ENCODE data around the gene PIGH.

PIGH gene

GRCh38 chr14:67569011-67569650 lies 30.9 kb downstream of the PIGH start:
- no peak overlapping the region for H3K14ac ChIP-seq (ENCODE audit: low read length)
- no peak for DNase-seq
- H3K36me3 ChIP-seq (ENCODE audit: control insufficient read depth in 1 of 2, insufficient read depth in 2 of 2, low read length in 2 of 2) = no peaks in the 10 kb centered on the region
- no peak overlapping the region for H3K4me3 ChIP-seq (ENCODE audit: low read depth, low read length)
- WGBS (ENCODE audit: extremely low coverage, insufficient coverage, insufficient read length) = no CpG with 5 or more reads among the region's 11 CpGs
- H3K18ac ChIP-seq (ENCODE audit: low read length) = no peak overlapping the region
- H3K79me2 ChIP-seq (ENCODE audit: control insufficient read depth, insufficient read depth, low read length, poor library complexity) = no peaks in the 10 kb centered on the region
- H4K12ac ChIP-seq (ENCODE audit: low read depth, low read length) = no peak overlapping the region
- H3K4me1 ChIP-seq (ENCODE audit: control insufficient read depth in 1 of 2, insufficient read depth in 2 of 2, low read length in 2 of 2) = peaks cover 0 to 4% of the 10 kb centered on the region in 2 experiments
- no peak overlapping the region for H2BK5ac ChIP-seq (ENCODE audit: low read depth, low read length, poor library complexity)
- H2AK5ac ChIP-seq (ENCODE audit: low read length) = no peak overlapping the region
- no peak overlapping the region for H3K23ac ChIP-seq (ENCODE audit: low read length)
- no peak overlapping the region for H3K4me2 ChIP-seq (ENCODE audit: low read length)
- no peak overlapping the region for H2BK12ac ChIP-seq (ENCODE audit: low read length)
- H2BK120ac ChIP-seq (ENCODE audit: insufficient read depth, low read length, poor library complexity) = no peak overlapping the region
- H3K27me3 ChIP-seq (ENCODE audit: insufficient read depth, low read length) = no peaks in the 10 kb centered on the region
- H4K8ac ChIP-seq (ENCODE audit: low read depth, low read length) = no peak overlapping the region
- no peak overlapping the region for H4K91ac ChIP-seq (ENCODE audit: low read depth, low read length)
- H2AFZ ChIP-seq (ENCODE audit: insufficient read depth, low read length, poor library complexity) = no peak overlapping the region
- H3K9ac ChIP-seq (ENCODE audit: low read length) = no peak overlapping the region
- no peak overlapping the region for H3K4ac ChIP-seq (ENCODE audit: low read depth, low read length)
- peaks cover 2% of the 10 kb centered on the region for H3K79me1 ChIP-seq (ENCODE audit: low read length)
- H3K27ac ChIP-seq (ENCODE audit: low read depth, low read length) = no peak overlapping the region
- peaks cover 2% of the 10 kb centered on the region for H3K9me3 ChIP-seq (ENCODE audit: insufficient read depth, low read depth, low read length)

GRCh38 chr14:67567654-67568053 lies 32.4 kb downstream of the PIGH start:
- H2AFZ ChIP-seq (ENCODE audit: insufficient read depth, low read length, poor library complexity) = no peak overlapping the region
- H3K27ac ChIP-seq (ENCODE audit: low read depth, low read length) = no peak overlapping the region
- no peak overlapping the region for H4K91ac ChIP-seq (ENCODE audit: low read depth, low read length)
- H3K9me3 ChIP-seq (ENCODE audit: insufficient read depth, low read depth, low read length) = peaks cover 2% of the 10 kb centered on the region
- peak overlapping the region; percentile 24 for H3K14ac ChIP-seq (ENCODE audit: low read length)
- peak in 1 of 2 donors; percentile 10 for DNase-seq
- H4K8ac ChIP-seq (ENCODE audit: low read depth, low read length) = no peak overlapping the region
- peaks cover 0 to 4% of the 10 kb centered on the region in 2 experiments for H3K4me1 ChIP-seq (ENCODE audit: control insufficient read depth in 1 of 2, insufficient read depth in 2 of 2, low read length in 2 of 2)
- no peak overlapping the region for H2BK5ac ChIP-seq (ENCODE audit: low read depth, low read length, poor library complexity)
- no peak overlapping the region for H3K9ac ChIP-seq (ENCODE audit: low read length)
- H2BK120ac ChIP-seq (ENCODE audit: insufficient read depth, low read length, poor library complexity) = no peak overlapping the region
- H3K4me3 ChIP-seq (ENCODE audit: low read depth, low read length) = no peak overlapping the region
- H2BK12ac ChIP-seq (ENCODE audit: low read length) = no peak overlapping the region
- no peaks in the 10 kb centered on the region for H3K27me3 ChIP-seq (ENCODE audit: insufficient read depth, low read length)
- peaks cover 2% of the 10 kb centered on the region for H3K79me1 ChIP-seq (ENCODE audit: low read length)
- no CpG with 5 or more reads among the region's 3 CpGs for WGBS (ENCODE audit: extremely low coverage, insufficient coverage, insufficient read length)
- no peaks in the 10 kb centered on the region for H3K36me3 ChIP-seq (ENCODE audit: control insufficient read depth in 1 of 2, insufficient read depth in 2 of 2, low read length in 2 of 2)
- H3K18ac ChIP-seq (ENCODE audit: low read length) = no peak overlapping the region
- H3K4ac ChIP-seq (ENCODE audit: low read depth, low read length) = no peak overlapping the region
- no peak overlapping the region for H2AK5ac ChIP-seq (ENCODE audit: low read length)
- no peak overlapping the region for H3K23ac ChIP-seq (ENCODE audit: low read length)
- no peaks in the 10 kb centered on the region for H3K79me2 ChIP-seq (ENCODE audit: control insufficient read depth, insufficient read depth, low read length, poor library complexity)
- no peak overlapping the region for H3K4me2 ChIP-seq (ENCODE audit: low read length)
- H4K12ac ChIP-seq (ENCODE audit: low read depth, low read length) = no peak overlapping the region

GRCh38 chr14:67566908-67567307 lies 33.2 kb downstream of the PIGH start:
- Histone ChIP-seq H4K12ac (ENCODE audit: low read depth, low read length) (no peak overlapping the region), H2AK5ac (ENCODE audit: low read length) (no peak overlapping the region), H3K27ac (ENCODE audit: low read depth, low read length) (no peak overlapping the region), H2AFZ (ENCODE audit: insufficient read depth, low read length, poor library complexity) (no peak overlapping the region), H3K4me3 (ENCODE audit: low read depth, low read length) (no peak overlapping the region), H3K18ac (ENCODE audit: low read length) (no peak overlapping the region), H2BK12ac (ENCODE audit: low read length) (no peak overlapping the region), H3K4ac (ENCODE audit: low read depth, low read length) (no peak overlapping the region), H3K4me2 (ENCODE audit: low read length) (no peak overlapping the region), H4K91ac (ENCODE audit: low read depth, low read length) (no peak overlapping the region), H3K27me3 (ENCODE audit: insufficient read depth, low read length) (no peaks in the 10 kb centered on the region), H3K36me3 (ENCODE audit: control insufficient read depth in 1 of 2, insufficient read depth in 2 of 2, low read length in 2 of 2) (no peaks in the 10 kb centered on the region), H3K79me2 (ENCODE audit: control insufficient read depth, insufficient read depth, low read length, poor library complexity) (no peaks in the 10 kb centered on the region), H3K9ac (ENCODE audit: low read length) (no peak overlapping the region), H3K9me3 (ENCODE audit: insufficient read depth, low read depth, low read length) (peaks cover 2% of the 10 kb centered on the region), H3K4me1 (ENCODE audit: control insufficient read depth in 1 of 2, insufficient read depth in 2 of 2, low read length in 2 of 2) (peaks cover 0 to 4% of the 10 kb centered on the region in 2 experiments), H2BK120ac (ENCODE audit: insufficient read depth, low read length, poor library complexity) (no peak overlapping the region), H2BK5ac (ENCODE audit: low read depth, low read length, poor library complexity) (no peak overlapping the region), H3K79me1 (ENCODE audit: low read length) (peaks cover 2% of the 10 kb centered on the region), H3K14ac (ENCODE audit: low read length) (no peak overlapping the region), H3K23ac (ENCODE audit: low read length) (no peak overlapping the region), H4K8ac (ENCODE audit: low read depth, low read length) (no peak overlapping the region)
- WGBS (ENCODE audit: extremely low coverage, insufficient coverage, insufficient read length) = no CpG with 5 or more reads among the region's 6 CpGs
- no peak for DNase-seq

- H3K9me3 ChIP-seq (ENCODE audit: insufficient read depth, low read depth, low read length) = no peaks in the 10 kb centered on the region
- DNase-seq = no peak
- H4K91ac ChIP-seq (ENCODE audit: low read depth, low read length) = no peak overlapping the region
- no peak overlapping the region for H3K18ac ChIP-seq (ENCODE audit: low read length)
- no peak overlapping the region for H4K8ac ChIP-seq (ENCODE audit: low read depth, low read length)
- H3K79me2 ChIP-seq (ENCODE audit: control insufficient read depth, insufficient read depth, low read length, poor library complexity) = no peaks in the 10 kb centered on the region
- H3K4me3 ChIP-seq (ENCODE audit: low read depth, low read length) = no peak overlapping the region
- no peak overlapping the region for H4K12ac ChIP-seq (ENCODE audit: low read depth, low read length)
- H2AK5ac ChIP-seq (ENCODE audit: low read length) = no peak overlapping the region
- no peak overlapping the region for H3K9ac ChIP-seq (ENCODE audit: low read length)
- no peak overlapping the region for H2BK12ac ChIP-seq (ENCODE audit: low read length)
- no peak overlapping the region for H2BK5ac ChIP-seq (ENCODE audit: low read depth, low read length, poor library complexity)
- no peak overlapping the region for H3K14ac ChIP-seq (ENCODE audit: low read length)
- H2BK120ac ChIP-seq (ENCODE audit: insufficient read depth, low read length, poor library complexity) = no peak overlapping the region
- no peaks in the 10 kb centered on the region for H3K27me3 ChIP-seq (ENCODE audit: insufficient read depth, low read length)
- peaks cover 0 to 2% of the 10 kb centered on the region in 2 experiments for H3K36me3 ChIP-seq (ENCODE audit: control insufficient read depth in 1 of 2, insufficient read depth in 2 of 2, low read length in 2 of 2)
- H2AFZ ChIP-seq (ENCODE audit: insufficient read depth, low read length, poor library complexity) = no peak overlapping the region
- peaks cover 2% of the 10 kb centered on the region for H3K79me1 ChIP-seq (ENCODE audit: low read length)
- WGBS (ENCODE audit: extremely low coverage, insufficient coverage, insufficient read length) = no CpG with 5 or more reads among the region's 5 CpGs
- H3K27ac ChIP-seq (ENCODE audit: low read depth, low read length) = no peak overlapping the region
- no peak overlapping the region for H3K4me2 ChIP-seq (ENCODE audit: low read length)
- no peak overlapping the region for H3K23ac ChIP-seq (ENCODE audit: low read length)
- no peak overlapping the region for H3K4ac ChIP-seq (ENCODE audit: low read depth, low read length)
- H3K4me1 ChIP-seq (ENCODE audit: control insufficient read depth in 1 of 2, insufficient read depth in 2 of 2, low read length in 2 of 2) = peaks cover 0 to 4% of the 10 kb centered on the region in 2 experiments
These were observed 35.8 kb downstream of the PIGH start for GRCh38 chr14:67564236-67564635.

Data from trophoblast cell (in vitro differentiated cells and primary cell).